H1 (cell line): Measurements from ENCODE around the gene MAGEC3. TPM values are rescaled to one million over a fixed set of nuclear protein-coding genes. Genes with fewer than 3 reads are reported as not detected.

Experiments used
- BCL11A ChIP-seq, 2 experiments: IDR thresholded peaks; one replicate each; pipeline ENCODE4 v1.6.1; 2011; ENCODE audit warnings: low read depth in 2 of 2, low read length in 2 of 2, mild to moderate bottlenecking in 2 of 2
- CTBP2 ChIP-seq: IDR thresholded peaks from 2 replicates; pipeline ENCODE4 v1.7.0; 2011; ENCODE audit warnings: borderline replicate concordance, mild to moderate bottlenecking, moderate library complexity, mixed read lengths, low read length; ENCODE audit not compliant: insufficient read depth, insufficient read length
- JUND ChIP-seq: IDR thresholded peaks from 2 replicates; pipeline ENCODE4 v1.6.1; 2011; ENCODE audit warnings: mild to moderate bottlenecking, improper control_type of control experiment, low read length
- MAFK ChIP-seq: IDR thresholded peaks from 2 replicates; pipeline ENCODE4 v1.6.1; 2012; ENCODE audit warnings: low read depth, mild to moderate bottlenecking, improper control_type of control experiment, low read length
- RBBP5 ChIP-seq: IDR thresholded peaks from 2 replicates; pipeline ENCODE4 v1.7.1; 2012; ENCODE audit warnings: low read depth, mild to moderate bottlenecking, inconsistent platforms, low read length, moderate library complexity, borderline replicate concordance
- RXRA ChIP-seq: IDR thresholded peaks from 2 replicates; pipeline ENCODE4 v1.6.1; 2011; ENCODE audit warnings: low read depth, mild to moderate bottlenecking, low read length, moderate library complexity; ENCODE audit not compliant: insufficient read depth
- polyA plus RNA-seq, 7 experiments: library from polyadenylated mRNA; depleted of rRNA in 3 of 7; stranded (reverse) in 5 of 7; unstranded in 2 of 7; fragments of >200 nt in 5 of 7; fragments of 200-250 nt in 2 of 7; gene quantifications; 1 replicate in 5 of 7; 2 replicates in 1 of 7; 4 replicates in 1 of 7; pipeline versions ENCODE4 v1.2.1 to v1.2.3, GENCODE V29; 2011 to 2013; ENCODE audit warnings: missing spikeins in 2 of 7, mixed read lengths in 2 of 7
- total RNA-seq: library from RNA; stranded (reverse); fragmentation: NEBNext Ultra II Directional; extraction: Animal tissue kit (Norgen Biotek cat#: 25700); gene quantifications from 2 replicates; pipeline ENCODE4 v1.2.1, GENCODE V29; 2021

MAGEC3 gene
- total and polyA plus RNA-seq, 2 of the 8 experiments (the other 6 are each of a cell fraction or from before 2014, with no cell fraction given): not detected

DNA sequence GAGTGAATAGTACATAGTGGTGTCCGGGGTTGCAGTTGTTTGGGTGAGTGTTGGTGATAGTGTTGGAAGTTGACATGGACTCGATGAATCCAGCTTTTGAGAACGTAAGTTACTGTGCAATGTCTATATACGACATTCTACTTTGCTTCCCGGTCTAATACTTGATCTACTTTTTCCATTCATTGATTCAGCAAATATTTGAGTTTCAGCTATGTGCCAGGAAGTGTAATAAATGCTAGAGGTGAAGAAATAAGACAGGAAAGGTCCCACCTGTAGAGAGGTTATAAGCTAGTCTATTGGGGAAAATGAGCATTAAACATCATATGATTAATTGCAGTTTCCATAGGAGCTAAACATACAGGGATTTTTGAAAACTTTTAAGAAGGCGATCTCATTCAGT, 22.2 kb upstream of the MAGEC3 start (continued):
- TF ChIP-seq CTBP2 (no peak), RXRA (no peak), RBBP5 (no peak), JUND (no peak), BCL11A (IDR thresholded peaks at IDR 0.05; ENCODE audit: low read depth in 2 of 2, low read length in 2 of 2) (no peak), MAFK (no peak)
- TF ChIP-seq, all 59 proteins: peak for 0
